PFSK-1 (cell line): ENCODE results near the gene AGPAT4.

Source experiments
- FOXP2 ChIP-seq: optimal IDR thresholded peaks from 2 replicates; pipeline ENCODE3; 2011; ENCODE audit warnings: borderline replicate concordance, control low read depth, inconsistent platforms; ENCODE audit not compliant: insufficient read depth; ENCODE audit errors: extremely low read length, extremely low read depth
- POLR2AphosphoS5 ChIP-seq: IDR thresholded peaks from 2 replicates; pipeline ENCODE4 v1.6.1; 2012; ENCODE audit warnings: low read depth, mild to moderate bottlenecking, control low read depth, low read length, moderate library complexity
- SIN3A ChIP-seq: IDR thresholded peaks from 2 replicates; pipeline ENCODE4 v1.6.1; 2012; ENCODE audit warnings: mild to moderate bottlenecking, low read length, moderate library complexity, borderline replicate concordance; ENCODE audit not compliant: insufficient read depth
- TAF1 ChIP-seq: IDR thresholded peaks from 2 replicates; pipeline ENCODE4 v1.6.1; 2012; ENCODE audit warnings: low read length, control low read depth, borderline replicate concordance; ENCODE audit not compliant: insufficient read depth
- TF ChIP-seq, protein P1 (sequence below), 2 experiments: IDR thresholded peaks; 2 replicates each; pipeline versions ENCODE4 v1.6.1 to v1.8.0; 2011 to 2012; ENCODE audit warnings: low read depth in 2 of 2, low read length in 2 of 2, control low read depth in 1 of 2, inconsistent platforms in 1 of 2, mild to moderate bottlenecking in 1 of 2, moderate library complexity in 1 of 2; ENCODE audit not compliant: insufficient read depth in 1 of 2

- no peak for TF ChIP-seq POLR2AphosphoS5
- TF ChIP-seq, protein P1, sequence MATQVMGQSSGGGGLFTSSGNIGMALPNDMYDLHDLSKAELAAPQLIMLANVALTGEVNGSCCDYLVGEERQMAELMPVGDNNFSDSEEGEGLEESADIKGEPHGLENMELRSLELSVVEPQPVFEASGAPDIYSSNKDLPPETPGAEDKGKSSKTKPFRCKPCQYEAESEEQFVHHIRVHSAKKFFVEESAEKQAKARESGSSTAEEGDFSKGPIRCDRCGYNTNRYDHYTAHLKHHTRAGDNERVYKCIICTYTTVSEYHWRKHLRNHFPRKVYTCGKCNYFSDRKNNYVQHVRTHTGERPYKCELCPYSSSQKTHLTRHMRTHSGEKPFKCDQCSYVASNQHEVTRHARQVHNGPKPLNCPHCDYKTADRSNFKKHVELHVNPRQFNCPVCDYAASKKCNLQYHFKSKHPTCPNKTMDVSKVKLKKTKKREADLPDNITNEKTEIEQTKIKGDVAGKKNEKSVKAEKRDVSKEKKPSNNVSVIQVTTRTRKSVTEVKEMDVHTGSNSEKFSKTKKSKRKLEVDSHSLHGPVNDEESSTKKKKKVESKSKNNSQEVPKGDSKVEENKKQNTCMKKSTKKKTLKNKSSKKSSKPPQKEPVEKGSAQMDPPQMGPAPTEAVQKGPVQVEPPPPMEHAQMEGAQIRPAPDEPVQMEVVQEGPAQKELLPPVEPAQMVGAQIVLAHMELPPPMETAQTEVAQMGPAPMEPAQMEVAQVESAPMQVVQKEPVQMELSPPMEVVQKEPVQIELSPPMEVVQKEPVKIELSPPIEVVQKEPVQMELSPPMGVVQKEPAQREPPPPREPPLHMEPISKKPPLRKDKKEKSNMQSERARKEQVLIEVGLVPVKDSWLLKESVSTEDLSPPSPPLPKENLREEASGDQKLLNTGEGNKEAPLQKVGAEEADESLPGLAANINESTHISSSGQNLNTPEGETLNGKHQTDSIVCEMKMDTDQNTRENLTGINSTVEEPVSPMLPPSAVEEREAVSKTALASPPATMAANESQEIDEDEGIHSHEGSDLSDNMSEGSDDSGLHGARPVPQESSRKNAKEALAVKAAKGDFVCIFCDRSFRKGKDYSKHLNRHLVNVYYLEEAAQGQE (IDR thresholded peaks at IDR 0.05; ENCODE audit: insufficient read depth in 1 of 2, low read depth in 2 of 2, low read length in 2 of 2), result no peak
- TF ChIP-seq SIN3A, result no peak
- TF ChIP-seq TAF1, result no peak
- no peak for TF ChIP-seq FOXP2
Measured at GRCh38 chr6:161192636-161193411, 81.0 kb downstream of the AGPAT4 start.
